ENCODE data around the gene C16orf89.

C16orf89 gene

DNA sequence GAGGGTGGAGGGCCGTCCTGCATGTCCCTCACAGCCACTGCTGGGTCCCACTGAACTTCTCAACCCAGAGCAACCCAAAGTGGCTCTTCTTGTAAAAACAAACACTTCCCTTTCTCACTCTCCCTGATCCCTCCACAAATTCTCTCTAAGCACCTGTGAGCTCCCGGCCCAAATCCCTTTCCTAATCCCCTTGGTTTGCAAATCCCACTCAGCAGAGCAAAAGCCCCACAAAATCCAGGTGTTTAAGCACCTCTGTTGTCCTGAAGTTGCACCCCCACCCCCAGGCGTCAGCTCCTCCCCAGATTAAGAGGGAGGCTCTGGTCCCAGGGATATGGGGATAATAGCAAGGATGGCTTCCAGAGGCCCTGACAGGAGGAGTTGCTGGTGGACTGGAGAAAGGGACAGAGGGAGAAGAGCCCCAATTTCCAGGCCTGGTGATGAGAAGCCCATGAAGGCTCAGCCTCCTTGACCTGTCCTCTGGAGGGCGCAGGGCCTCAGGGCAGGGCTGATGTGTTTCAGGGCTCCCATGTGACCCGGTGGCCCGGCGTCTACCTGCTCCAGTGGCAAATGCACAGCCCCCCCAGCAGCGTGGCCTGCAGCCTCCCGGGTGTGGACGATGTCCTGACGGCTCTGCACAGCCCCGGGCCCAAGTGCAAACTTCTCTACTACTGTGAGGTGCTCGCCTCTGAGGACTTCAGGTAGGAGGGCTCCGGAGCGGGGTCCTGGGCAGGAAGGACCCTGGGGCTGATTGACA lies 55.0 kb downstream of the C16orf89 start:
- TF ChIP-seq CTCF (conservative IDR thresholded peaks at IDR 0.05), result no peak
- TF ChIP-seq ZFX (IDR thresholded peaks at IDR 0.05), result no peak
- H3K27ac ChIP-seq, result no peak overlapping the region

- TF ChIP-seq ZFX (IDR thresholded peaks at IDR 0.05), result no peak
- no peak for TF ChIP-seq CTCF (conservative IDR thresholded peaks at IDR 0.05)
These were observed 57.4 kb downstream of the C16orf89 start for GRCh38 chr16:5008311-5008731.

DNA sequence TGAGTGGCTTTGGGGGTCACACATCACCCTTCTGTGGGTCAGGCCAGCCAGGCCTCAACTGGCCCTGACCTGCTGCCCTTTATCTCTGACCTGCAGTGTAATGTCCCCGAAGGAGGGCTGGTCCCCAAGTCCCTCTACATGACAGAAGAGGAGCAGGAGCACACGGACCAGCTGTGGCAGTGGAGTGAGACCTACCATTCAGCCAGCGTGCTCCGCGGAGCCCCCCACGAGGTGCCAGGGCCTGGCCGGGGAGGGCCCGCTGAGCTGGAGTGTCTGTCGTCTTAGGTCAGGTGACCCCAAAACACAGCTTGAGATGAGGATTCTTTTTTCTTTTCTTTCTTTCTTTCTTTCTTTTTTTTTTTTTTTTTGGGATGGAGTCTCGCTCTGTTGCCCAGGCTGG lies 58.5 kb downstream of the C16orf89 start:
- no peak overlapping the region for H3K27ac ChIP-seq
- no peak for TF ChIP-seq CTCF (conservative IDR thresholded peaks at IDR 0.05)

More at GRCh38 chr16:5008311-5008731, 57.4 kb downstream of the C16orf89 start:
- no peak overlapping the region for H3K27ac ChIP-seq

GRCh38 chr16:5006348-5007193 lies 59.2 kb downstream of the C16orf89 start:
- no peak for TF ChIP-seq CTCF (conservative IDR thresholded peaks at IDR 0.05)
- TF ChIP-seq ZFX (IDR thresholded peaks at IDR 0.05), result no peak
- no peak overlapping the region for H3K27ac ChIP-seq

DNA sequence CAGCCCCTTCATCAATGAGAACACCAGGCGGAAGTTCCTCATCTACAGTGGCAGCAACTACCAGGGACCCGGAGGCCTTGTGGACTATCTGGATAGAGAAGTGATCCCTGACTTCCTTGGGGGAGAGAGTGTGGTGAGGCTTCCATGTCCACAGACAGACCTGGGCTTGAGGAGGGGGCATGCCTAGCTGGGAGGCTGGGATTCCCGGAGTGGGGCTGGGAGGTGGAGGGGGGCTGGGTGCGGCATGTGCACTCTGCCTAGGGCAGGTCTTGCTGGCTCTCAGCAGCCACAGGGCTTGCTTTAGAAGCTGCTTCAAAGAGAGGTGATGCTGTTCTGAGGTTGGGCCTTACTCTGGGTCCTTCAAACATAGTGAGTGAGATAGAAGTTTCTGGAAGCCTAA lies 59.8 kb downstream of the C16orf89 start:
- no peak overlapping the region for H3K27ac ChIP-seq
- TF ChIP-seq ZFX (IDR thresholded peaks at IDR 0.05), result no peak
- no peak for TF ChIP-seq CTCF (conservative IDR thresholded peaks at IDR 0.05)

GRCh38 chr16:5004311-5004710 lies 61.4 kb downstream of the C16orf89 start:
- TF ChIP-seq CTCF (conservative IDR thresholded peaks at IDR 0.05) (no peak), ZFX (IDR thresholded peaks at IDR 0.05) (no peak)
- H3K27ac ChIP-seq, result no peak overlapping the region

DNA sequence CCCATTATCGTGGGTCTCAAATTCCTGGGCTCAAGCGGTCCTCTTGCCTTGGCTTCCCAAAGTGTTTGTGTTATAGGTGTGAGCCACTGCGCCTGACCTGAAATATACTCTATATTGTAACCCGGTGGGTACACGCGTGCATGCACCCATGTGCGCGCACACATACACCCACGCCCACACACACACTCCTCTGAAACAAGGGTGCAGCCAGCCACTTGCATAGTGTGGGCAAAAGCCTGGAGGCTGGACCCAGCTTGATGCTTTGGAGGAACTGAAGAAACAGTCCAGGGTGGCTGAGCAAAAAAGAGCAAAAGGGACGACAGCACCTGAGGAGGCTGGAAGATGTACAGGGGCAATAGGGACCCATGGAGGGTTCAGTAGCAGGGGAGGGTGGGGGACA lies 61.9 kb downstream of the C16orf89 start:
- H3K27ac ChIP-seq, result no peak overlapping the region
- no peak for TF ChIP-seq ZFX (IDR thresholded peaks at IDR 0.05)
- TF ChIP-seq CTCF (conservative IDR thresholded peaks at IDR 0.05), result no peak
